Trophoblast cell (in vitro differentiated cells and primary cell): ENCODE measurements around the gene ACSM5.
"Not testable (repeated sequence)": the region's sequence is repeated elsewhere in the genome, so short reads cannot be mapped to it uniquely, and the experiment has no call there.

Source experiments
- DNase-seq, 2 donors: peaks; one replicate each; pipeline ENCODE4 v3.0.0-alpha.2; 2016
- H2AFZ ChIP-seq: 2 replicates; pipeline ENCODE4 v1.6.1; 2013; ENCODE audit warnings: low read length, moderate library complexity, mild to moderate bottlenecking; ENCODE audit not compliant: insufficient read depth, poor library complexity
- H2AK5ac ChIP-seq: 2 replicates; pipeline ENCODE4 v1.6.1; 2013; ENCODE audit warnings: mild to moderate bottlenecking, low read length
- H2BK120ac ChIP-seq: 2 replicates; pipeline ENCODE4 v1.6.1; 2013; ENCODE audit warnings: low read length, mild to moderate bottlenecking, moderate library complexity; ENCODE audit not compliant: insufficient read depth, poor library complexity
- H2BK12ac ChIP-seq: 2 replicates; pipeline ENCODE4 v1.6.1; 2013; ENCODE audit warnings: mild to moderate bottlenecking, low read length, moderate library complexity
- H2BK5ac ChIP-seq: 2 replicates; pipeline ENCODE4 v1.6.1; 2013; ENCODE audit warnings: low read length, low read depth, moderate library complexity, mild to moderate bottlenecking; ENCODE audit not compliant: poor library complexity
- H3K14ac ChIP-seq: 2 replicates; pipeline ENCODE4 v1.6.1; 2013; ENCODE audit warnings: mild to moderate bottlenecking, low read length
- H3K18ac ChIP-seq: 2 replicates; pipeline ENCODE4 v1.6.1; 2013; ENCODE audit warnings: mild to moderate bottlenecking, low read length
- H3K23ac ChIP-seq: 2 replicates; pipeline ENCODE4 v1.6.1; 2013; ENCODE audit warnings: low read length
- H3K27ac ChIP-seq: 2 replicates; pipeline ENCODE4 v1.5.1; 2013; ENCODE audit warnings: low read depth, mild to moderate bottlenecking, inconsistent platforms, low read length, moderate library complexity
- H3K27me3 ChIP-seq: 2 replicates; pipeline ENCODE4 v1.6.1; 2013; ENCODE audit warnings: inconsistent platforms, mild to moderate bottlenecking, low read length, moderate library complexity; ENCODE audit not compliant: insufficient read depth
- H3K36me3 ChIP-seq, 2 experiments: 1 replicate in 1 of 2; 2 replicates in 1 of 2; pipeline ENCODE4 v1.6.1; 2013; ENCODE audit warnings: low read length in 2 of 2, mild to moderate bottlenecking in 2 of 2, moderate library complexity in 1 of 2; ENCODE audit not compliant: insufficient read depth in 2 of 2, control insufficient read depth in 1 of 2
- H3K4ac ChIP-seq: 2 replicates; pipeline ENCODE4 v1.6.1; 2013; ENCODE audit warnings: low read depth, mild to moderate bottlenecking, low read length, moderate library complexity
- H3K4me1 ChIP-seq, 2 experiments: 1 replicate in 1 of 2; 2 replicates in 1 of 2; pipeline ENCODE4 v1.6.1; 2013; ENCODE audit warnings: low read length in 2 of 2, mild to moderate bottlenecking in 2 of 2, moderate library complexity in 1 of 2; ENCODE audit not compliant: insufficient read depth in 2 of 2, control insufficient read depth in 1 of 2
- H3K4me2 ChIP-seq: 2 replicates; pipeline ENCODE4 v1.6.1; 2013; ENCODE audit warnings: inconsistent platforms, mild to moderate bottlenecking, low read length, moderate library complexity
- H3K4me3 ChIP-seq: 2 replicates; pipeline ENCODE4 v1.5.1; 2013; ENCODE audit warnings: mild to moderate bottlenecking, low read depth, low read length, inconsistent platforms
- H3K79me1 ChIP-seq: one replicate; pipeline ENCODE4 v1.6.1; 2013; ENCODE audit warnings: low read length
- H3K79me2 ChIP-seq: 2 replicates; pipeline ENCODE4 v1.6.1; 2013; ENCODE audit warnings: low read length, mild to moderate bottlenecking; ENCODE audit not compliant: control insufficient read depth, insufficient read depth, poor library complexity
- H3K9ac ChIP-seq: 2 replicates; pipeline ENCODE4 v1.6.1; 2013; ENCODE audit warnings: mild to moderate bottlenecking, low read length
- H3K9me3 ChIP-seq: 2 replicates; pipeline ENCODE4 v1.6.1; 2013; ENCODE audit warnings: low read depth, mild to moderate bottlenecking, control low read depth, inconsistent platforms, low read length; ENCODE audit not compliant: insufficient read depth
- H4K12ac ChIP-seq: 2 replicates; pipeline ENCODE4 v1.6.1; 2013; ENCODE audit warnings: low read depth, mild to moderate bottlenecking, low read length, moderate library complexity
- H4K8ac ChIP-seq: 2 replicates; pipeline ENCODE4 v1.6.1; 2013; ENCODE audit warnings: low read depth, mild to moderate bottlenecking, low read length, moderate library complexity
- H4K91ac ChIP-seq: one replicate; pipeline ENCODE4 v1.6.1; 2013; ENCODE audit warnings: low read depth, mild to moderate bottlenecking, low read length, moderate library complexity
- WGBS: extraction: QIAGEN DNeasy Blood & Tissue Kit; methylation state at CpG from one replicate; pipeline ENCODE4 v1.1.7; 2013; ENCODE audit warnings: missing lambda C conversion rate; ENCODE audit not compliant: insufficient read length, insufficient coverage; ENCODE audit errors: extremely low coverage; 5-methylcytosine and 5-hydroxymethylcytosine counted together

The ACSM5 gene

DNA sequence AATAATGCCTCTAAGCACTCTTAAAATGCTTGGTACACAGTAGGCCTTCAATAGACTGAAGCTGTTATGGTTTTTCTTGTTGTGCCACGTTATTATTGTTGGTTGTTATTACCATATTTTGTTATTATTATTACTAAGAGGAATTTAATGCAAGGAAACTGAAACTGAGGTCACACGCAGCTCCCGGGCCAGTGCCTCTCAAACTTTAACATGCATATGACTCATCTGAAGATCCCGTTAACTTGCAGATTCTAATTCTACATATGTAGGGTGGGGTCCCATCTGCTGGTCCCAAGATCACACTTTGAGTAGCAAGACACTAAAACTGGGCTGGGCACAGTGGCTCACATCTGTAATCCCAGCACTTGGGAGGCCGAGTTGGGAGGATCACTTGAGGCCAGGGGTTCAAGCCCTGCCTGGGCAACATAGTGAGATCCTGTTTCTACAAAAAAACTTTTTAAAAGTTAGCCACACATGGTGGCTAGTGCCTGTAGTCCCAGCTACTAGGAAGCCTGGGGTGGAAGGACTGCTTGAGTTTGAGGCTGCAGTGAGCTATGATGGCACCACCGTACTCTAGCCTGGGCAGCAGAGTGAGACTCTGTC, 888 bp downstream of the ACSM5 start:
- Histone ChIP-seq H3K4ac (no peak overlapping the region), H2BK120ac (no peak overlapping the region), H3K4me2 (no peak overlapping the region), H2AK5ac (no peak overlapping the region), H3K27ac (no peak overlapping the region), H3K79me1 (no peaks in the 10 kb centered on the region), H4K8ac (no peak overlapping the region), H3K4me1 (no peaks in the 10 kb centered on the region), H3K79me2 (no peaks in the 10 kb centered on the region), H3K36me3 (no peaks in the 10 kb centered on the region), H4K91ac (no peak overlapping the region), H2AFZ (no peak overlapping the region), H3K4me3 (no peak overlapping the region), H3K9ac (no peak overlapping the region), H3K9me3 (no peaks in the 10 kb centered on the region), H3K18ac (no peak overlapping the region), H4K12ac (no peak overlapping the region), H2BK12ac (no peak overlapping the region), H3K14ac (no peak overlapping the region), H3K23ac (no peak overlapping the region), H3K27me3 (no peaks in the 10 kb centered on the region), H2BK5ac (no peak overlapping the region)
- peak in 1 of 2 donors; percentile 18 for DNase-seq
- WGBS: no CpG with 5 or more reads among the region's 6 CpGs

GRCh38 chr16:20411055-20411454, 1.7 kb downstream of the ACSM5 start:
- no peak overlapping the region for H2BK12ac ChIP-seq
- no peak overlapping the region for H2BK120ac ChIP-seq
- H3K36me3 ChIP-seq: no peaks in the 10 kb centered on the region
- H4K91ac ChIP-seq: no peak overlapping the region
- no peak overlapping the region for H4K8ac ChIP-seq
- H3K18ac ChIP-seq: no peak overlapping the region
- no peak overlapping the region for H3K14ac ChIP-seq
- no peak overlapping the region for H3K4me2 ChIP-seq
- no peaks in the 10 kb centered on the region for H3K79me2 ChIP-seq
- no peak overlapping the region for H3K9ac ChIP-seq
- no peaks in the 10 kb centered on the region for H3K79me1 ChIP-seq
- no peak overlapping the region for H3K4ac ChIP-seq
- no peaks in the 10 kb centered on the region for H3K27me3 ChIP-seq
- no peak overlapping the region for H3K4me3 ChIP-seq
- no peak overlapping the region for H4K12ac ChIP-seq
- H3K9me3 ChIP-seq: no peaks in the 10 kb centered on the region
- no peak overlapping the region for H2AFZ ChIP-seq
- H3K4me1 ChIP-seq: no peaks in the 10 kb centered on the region
- H2AK5ac ChIP-seq: no peak overlapping the region
- no peak for DNase-seq
- no peak overlapping the region for H3K27ac ChIP-seq
- H2BK5ac ChIP-seq: no peak overlapping the region
- no peak overlapping the region for H3K23ac ChIP-seq
- no CpG with 5 or more reads among the region's 2 CpGs for WGBS

DNA sequence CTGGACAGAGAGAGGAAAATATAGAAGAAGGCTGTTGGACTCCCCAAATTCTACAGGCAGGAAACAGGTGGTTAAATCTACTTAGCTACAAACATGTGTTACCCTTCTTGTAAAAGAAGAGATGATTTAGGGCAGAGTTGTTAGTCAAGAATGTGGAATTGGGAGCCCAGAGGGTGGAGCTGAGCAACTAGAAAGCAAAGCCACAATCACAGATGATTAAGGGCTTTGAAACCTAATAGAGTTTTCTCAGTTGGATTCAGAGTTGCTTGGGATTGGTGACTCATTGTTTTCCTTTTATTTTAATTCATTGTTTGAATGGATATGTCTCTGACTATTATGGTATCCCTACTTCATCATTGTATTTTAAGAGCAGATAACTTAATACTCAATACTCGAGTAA, 6.2 kb downstream of the ACSM5 start:
- no peak overlapping the region for H4K91ac ChIP-seq
- no peak overlapping the region for H2BK5ac ChIP-seq
- H3K4ac ChIP-seq: no peak overlapping the region
- no peak overlapping the region for H2BK120ac ChIP-seq
- no peaks in the 10 kb centered on the region for H3K4me1 ChIP-seq
- no peak overlapping the region for H3K4me3 ChIP-seq
- H4K8ac ChIP-seq: no peak overlapping the region
- DNase-seq: no peak
- H2AK5ac ChIP-seq: no peak overlapping the region
- no peak overlapping the region for H4K12ac ChIP-seq
- H3K36me3 ChIP-seq: no peaks in the 10 kb centered on the region
- no peaks in the 10 kb centered on the region for H3K27me3 ChIP-seq
- H3K27ac ChIP-seq: no peak overlapping the region
- H3K9me3 ChIP-seq: no peaks in the 10 kb centered on the region
- no CpG with 5 or more reads among the region's 1 CpG for WGBS
- H3K9ac ChIP-seq: no peak overlapping the region
- H2BK12ac ChIP-seq: no peak overlapping the region
- H3K18ac ChIP-seq: no peak overlapping the region
- no peak overlapping the region for H3K14ac ChIP-seq
- H3K79me1 ChIP-seq: no peaks in the 10 kb centered on the region
- H3K23ac ChIP-seq: no peak overlapping the region
- H3K79me2 ChIP-seq: no peaks in the 10 kb centered on the region
- H2AFZ ChIP-seq: no peak overlapping the region
- no peak overlapping the region for H3K4me2 ChIP-seq

GRCh38 chr16:20419093-20419492, 9.8 kb downstream of the ACSM5 start:
- H4K8ac ChIP-seq, H3K4ac ChIP-seq, H2AK5ac ChIP-seq, DNase-seq, H3K9me3 ChIP-seq, H2BK5ac ChIP-seq, H4K12ac ChIP-seq, H2BK12ac ChIP-seq, H4K91ac ChIP-seq, H3K23ac ChIP-seq, H3K4me2 ChIP-seq, H3K18ac ChIP-seq, H3K9ac ChIP-seq, H3K36me3 ChIP-seq, H2BK120ac ChIP-seq, H2AFZ ChIP-seq, H3K27ac ChIP-seq, H3K4me1 ChIP-seq, H3K79me2 ChIP-seq, H3K14ac ChIP-seq, H3K79me1 ChIP-seq, H3K4me3 ChIP-seq, H3K27me3 ChIP-seq: not testable (repeated sequence)
- whole genome bisulfite sequencing: no CpG with 5 or more reads among the region's 8 CpGs
